ENCODE measurements around the gene GNAS.

Gene GNAS

DNA sequence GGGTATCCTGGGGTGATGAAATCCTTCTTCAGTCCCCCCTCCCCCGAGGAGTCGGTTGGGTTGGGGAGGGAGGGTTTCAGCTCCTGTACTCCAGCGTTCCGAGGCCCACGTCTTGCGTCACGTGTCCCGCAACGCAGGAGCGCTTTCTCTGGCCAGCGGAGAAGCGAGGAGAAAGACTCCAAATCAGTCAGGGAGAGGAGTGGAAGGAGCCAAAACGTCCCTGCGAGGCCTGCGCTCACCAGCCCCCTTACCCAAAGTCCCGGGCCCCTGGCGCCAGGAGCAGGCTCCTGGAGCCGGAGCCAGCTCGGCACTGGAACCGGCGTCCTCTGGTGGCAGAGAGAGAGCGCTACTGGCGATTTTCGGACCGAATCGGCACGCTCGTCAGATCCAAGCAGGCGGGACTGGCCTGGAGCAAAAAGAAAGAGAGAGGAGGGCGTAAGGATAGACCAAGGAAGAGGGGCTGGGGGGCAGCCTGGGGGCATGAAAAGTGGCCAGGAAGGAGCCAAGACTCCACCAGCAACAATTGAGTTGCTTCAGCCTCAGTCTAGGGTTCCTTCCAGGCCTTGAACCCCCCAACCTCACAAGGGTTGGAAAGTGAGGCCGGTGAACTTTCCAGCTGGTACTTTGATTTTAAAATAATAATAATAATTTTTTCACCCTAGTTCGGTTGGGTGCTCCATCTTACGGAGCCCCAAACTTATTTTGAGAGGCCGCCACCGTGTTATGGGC lies at the start of gene GNAS:
TSS of gene GNAS (plus strand) at position 174 of the 729 bp plus-strand sequence.
- TF ChIP-seq, protein P1, sequence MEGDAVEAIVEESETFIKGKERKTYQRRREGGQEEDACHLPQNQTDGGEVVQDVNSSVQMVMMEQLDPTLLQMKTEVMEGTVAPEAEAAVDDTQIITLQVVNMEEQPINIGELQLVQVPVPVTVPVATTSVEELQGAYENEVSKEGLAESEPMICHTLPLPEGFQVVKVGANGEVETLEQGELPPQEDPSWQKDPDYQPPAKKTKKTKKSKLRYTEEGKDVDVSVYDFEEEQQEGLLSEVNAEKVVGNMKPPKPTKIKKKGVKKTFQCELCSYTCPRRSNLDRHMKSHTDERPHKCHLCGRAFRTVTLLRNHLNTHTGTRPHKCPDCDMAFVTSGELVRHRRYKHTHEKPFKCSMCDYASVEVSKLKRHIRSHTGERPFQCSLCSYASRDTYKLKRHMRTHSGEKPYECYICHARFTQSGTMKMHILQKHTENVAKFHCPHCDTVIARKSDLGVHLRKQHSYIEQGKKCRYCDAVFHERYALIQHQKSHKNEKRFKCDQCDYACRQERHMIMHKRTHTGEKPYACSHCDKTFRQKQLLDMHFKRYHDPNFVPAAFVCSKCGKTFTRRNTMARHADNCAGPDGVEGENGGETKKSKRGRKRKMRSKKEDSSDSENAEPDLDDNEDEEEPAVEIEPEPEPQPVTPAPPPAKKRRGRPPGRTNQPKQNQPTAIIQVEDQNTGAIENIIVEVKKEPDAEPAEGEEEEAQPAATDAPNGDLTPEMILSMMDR (conservative IDR thresholded peaks at IDR 0.05; ENCODE audit: low read length), result no peak
- no peak for TF ChIP-seq EZH2phosphoT487 (IDR thresholded peaks at IDR 0.05; ENCODE audit: borderline replicate concordance)
- H3K4me1 ChIP-seq (ENCODE audit: insufficient read depth, low read length, poor library complexity, severe bottlenecking), result no peaks in the 10 kb centered on the region
- no peak within 1 kb of the TSS for H3K4me3 ChIP-seq (ENCODE audit: low read length, poor library complexity, severe bottlenecking)
- H3K9me3 ChIP-seq (ENCODE audit: insufficient read depth, low read depth, low read length), result no peaks in the 10 kb centered on the region; the same call in 1 of the 2 replicates
- no peaks in the 10 kb centered on the region for H3K27me3 ChIP-seq (ENCODE audit: insufficient read depth, low read length, poor library complexity, severe bottlenecking)
- no peaks in the 10 kb centered on the region for H3F3A ChIP-seq (ENCODE audit: low read depth)
- H3K9ac ChIP-seq (ENCODE audit: low read depth, low read length, poor library complexity, severe bottlenecking), result no peak within 1 kb of the TSS
- H4K20me1 ChIP-seq (ENCODE audit: insufficient read depth, low read length, poor library complexity, severe bottlenecking), result no peaks in the 10 kb centered on the region
- no peak within 1 kb of the TSS for H3K4me2 ChIP-seq (ENCODE audit: low read depth, low read length, poor library complexity, severe bottlenecking)
- no peaks in the 10 kb centered on the region for H3K9me2 ChIP-seq (replicated peaks; ENCODE audit: low read depth, low read length)
- no peaks in the 10 kb centered on the region for H3K36me3 ChIP-seq (ENCODE audit: insufficient read depth, low read length)
- no peaks in the 10 kb centered on the region for H3K79me2 ChIP-seq (ENCODE audit: insufficient read depth, low read length)
- no peak within 1 kb of the TSS for H2AFZ ChIP-seq (ENCODE audit: low read length)

GRCh38 chr20:58803533-58803932 lies 49.0 kb upstream of the GNAS start:
- Histone ChIP-seq H3F3A (ENCODE audit: low read depth) (no peaks in the 10 kb centered on the region), H3K4me2 (ENCODE audit: low read depth, low read length, poor library complexity, severe bottlenecking) (no peak overlapping the region), H3K36me3 (ENCODE audit: insufficient read depth, low read length) (no peaks in the 10 kb centered on the region), H2AFZ (ENCODE audit: low read length) (no peak overlapping the region), H4K20me1 (ENCODE audit: insufficient read depth, low read length, poor library complexity, severe bottlenecking) (no peaks in the 10 kb centered on the region), H3K9me3 (ENCODE audit: insufficient read depth, low read depth, low read length) (no peaks in the 10 kb centered on the region), H3K9ac (ENCODE audit: low read depth, low read length, poor library complexity, severe bottlenecking) (no peak overlapping the region), H3K4me1 (ENCODE audit: insufficient read depth, low read length, poor library complexity, severe bottlenecking) (no peaks in the 10 kb centered on the region), H3K9me2 (replicated peaks; ENCODE audit: low read depth, low read length) (no peaks in the 10 kb centered on the region), H3K79me2 (ENCODE audit: insufficient read depth, low read length) (no peaks in the 10 kb centered on the region), H3K4me3 (ENCODE audit: low read length, poor library complexity, severe bottlenecking) (no peak overlapping the region), H3K27me3 (ENCODE audit: insufficient read depth, low read length, poor library complexity, severe bottlenecking) (no peaks in the 10 kb centered on the region)
- TF ChIP-seq, protein P1 (conservative IDR thresholded peaks at IDR 0.05; ENCODE audit: low read length), result no peak
- TF ChIP-seq EZH2phosphoT487 (IDR thresholded peaks at IDR 0.05; ENCODE audit: borderline replicate concordance), result no peak

- H2AFZ ChIP-seq (ENCODE audit: low read length), result no peak overlapping the region
- H3K4me1 ChIP-seq (ENCODE audit: insufficient read depth, low read length, poor library complexity, severe bottlenecking), result no peaks in the 10 kb centered on the region
- no peak for TF ChIP-seq EZH2phosphoT487 (IDR thresholded peaks at IDR 0.05; ENCODE audit: borderline replicate concordance)
- TF ChIP-seq, protein P1 (conservative IDR thresholded peaks at IDR 0.05; ENCODE audit: low read length), result no peak
- no peak overlapping the region for H3K4me3 ChIP-seq (ENCODE audit: low read length, poor library complexity, severe bottlenecking)
- H4K20me1 ChIP-seq (ENCODE audit: insufficient read depth, low read length, poor library complexity, severe bottlenecking), result no peaks in the 10 kb centered on the region
- no peaks in the 10 kb centered on the region for H3F3A ChIP-seq (ENCODE audit: low read depth)
- H3K9me2 ChIP-seq (replicated peaks; ENCODE audit: low read depth, low read length), result no peaks in the 10 kb centered on the region
- no peaks in the 10 kb centered on the region for H3K79me2 ChIP-seq (ENCODE audit: insufficient read depth, low read length)
- no peaks in the 10 kb centered on the region for H3K9me3 ChIP-seq (ENCODE audit: insufficient read depth, low read depth, low read length)
- H3K9ac ChIP-seq (ENCODE audit: low read depth, low read length, poor library complexity, severe bottlenecking), result no peak overlapping the region
- no peak overlapping the region for H3K4me2 ChIP-seq (ENCODE audit: low read depth, low read length, poor library complexity, severe bottlenecking)
- no peaks in the 10 kb centered on the region for H3K36me3 ChIP-seq (ENCODE audit: insufficient read depth, low read length)
- no peaks in the 10 kb centered on the region for H3K27me3 ChIP-seq (ENCODE audit: insufficient read depth, low read length, poor library complexity, severe bottlenecking)
These were observed 44.7 kb upstream of the GNAS start for GRCh38 chr20:58807801-58808200.
